ENCODE data around the gene SFXN5.

GRCh38 chr2:72980535-72981217 lies 90.8 kb downstream of the SFXN5 start:
- no peak for TF ChIP-seq EZH2 (IDR thresholded peaks at IDR 0.05; ENCODE audit: low read depth)
- no peak for TF ChIP-seq CTCF (conservative IDR thresholded peaks at IDR 0.05)

Measured in PC-9 (cell line).